Measurements from ENCODE around the gene GRAMD2A. TPM values are rescaled to one million over a fixed set of nuclear protein-coding genes. Genes with fewer than 3 reads are reported as not detected.

Gene GRAMD2A
- total and polyA plus RNA-seq, 10 of the 15 experiments (the other 5 are each of a cell fraction or from before 2014, with no cell fraction given): 0.02 to 0.35 TPM; not detected in 8

GRCh38 chr15:72239652-72240051, 42.1 kb upstream of the GRAMD2A start (continued):
- no peak for TF ChIP-seq ZBTB40 (IDR thresholded peaks at IDR 0.05; ENCODE audit: borderline replicate concordance)
- no peak for TF ChIP-seq IRF5 (IDR thresholded peaks at IDR 0.05; ENCODE audit: borderline replicate concordance)
- TF ChIP-seq BMI1 (IDR thresholded peaks at IDR 0.05; ENCODE audit: borderline replicate concordance): no peak
- no peak for TF ChIP-seq USF1 (IDR thresholded peaks at IDR 0.05; ENCODE audit: borderline replicate concordance, extremely low read length, insufficient read depth, low read depth, low read length)
- no peak for TF ChIP-seq JUNB (IDR thresholded peaks at IDR 0.05)
- TF ChIP-seq MTA3 (IDR thresholded peaks at IDR 0.05; ENCODE audit: borderline replicate concordance, low read length): no peak
- no peak for TF ChIP-seq BCLAF1 (IDR thresholded peaks at IDR 0.05)
- no peak for TF ChIP-seq NFYA (IDR thresholded peaks at IDR 0.05; ENCODE audit: borderline replicate concordance, low read depth, low read length)
- no peak for TF ChIP-seq E2F4 (IDR thresholded peaks at IDR 0.05; ENCODE audit: low read depth, low read length)
